ENCODE measurements around the gene NELL1.

Gene NELL1

DNA sequence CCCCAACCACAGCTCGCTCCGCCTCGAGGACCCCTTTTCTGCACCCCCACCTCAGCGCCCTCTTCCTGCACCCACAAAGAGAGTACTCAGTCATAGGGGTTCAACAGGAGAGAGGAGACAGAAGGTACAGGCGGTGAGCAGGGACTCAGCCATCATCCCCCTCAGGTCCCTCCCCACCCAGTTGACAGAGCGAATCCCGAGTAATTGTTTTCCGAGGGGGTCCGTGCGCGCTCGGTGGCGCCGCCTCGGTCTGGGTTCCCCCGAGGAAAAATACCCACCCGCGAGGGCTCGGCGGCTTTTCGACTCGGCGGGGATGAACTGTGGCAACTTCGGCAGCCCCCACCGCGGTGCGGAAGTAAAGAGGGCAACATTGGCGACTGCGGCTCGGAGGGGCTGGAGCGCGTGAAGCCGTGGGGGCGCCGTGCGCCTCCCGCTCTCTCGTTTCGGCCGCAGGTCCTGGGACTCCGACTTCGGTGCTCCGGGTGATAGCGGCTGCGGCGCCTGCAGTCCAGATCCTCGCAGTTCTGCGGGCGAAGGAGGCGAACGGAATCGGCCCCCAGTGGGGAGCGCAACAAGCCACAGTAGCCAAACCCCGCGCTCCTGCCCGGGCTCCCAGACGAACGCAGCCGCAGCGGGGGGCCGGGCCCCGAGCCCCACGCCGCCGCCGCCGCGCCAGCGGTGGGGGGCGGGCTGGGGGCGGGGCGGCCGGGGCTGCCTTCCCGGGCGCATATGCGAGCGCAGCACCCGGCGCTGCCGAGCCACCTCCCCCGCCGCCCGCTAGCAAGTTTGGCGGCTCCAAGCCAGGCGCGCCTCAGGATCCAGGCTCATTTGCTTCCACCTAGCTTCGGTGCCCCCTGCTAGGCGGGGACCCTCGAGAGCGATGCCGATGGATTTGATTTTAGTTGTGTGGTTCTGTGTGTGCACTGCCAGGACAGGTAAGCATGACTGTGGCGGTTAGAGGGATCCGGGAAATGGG lies at the start of gene NELL1:
TSS of gene NELL1 (plus strand) at position 743 of the 976 bp plus-strand sequence.
- no peak for DNase-seq

DNA sequence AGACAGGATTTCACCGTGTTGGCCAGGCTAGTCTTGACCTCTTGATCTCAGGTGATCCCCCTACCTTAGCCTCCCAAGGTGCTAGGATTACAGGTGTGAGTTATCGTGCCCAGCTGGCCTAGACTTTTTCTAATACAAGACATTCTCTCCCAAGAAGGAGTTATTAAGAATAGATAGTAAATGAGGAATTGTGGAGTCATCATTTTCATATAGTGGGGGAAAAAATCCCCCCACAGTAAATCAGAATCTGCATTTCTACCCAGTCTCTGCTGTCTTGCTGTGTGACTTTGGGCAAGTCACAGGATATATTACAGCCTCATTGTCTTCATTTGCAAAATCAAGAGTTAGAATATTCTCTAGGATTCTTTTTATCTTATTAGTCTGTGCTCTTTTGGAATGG lies 48.4 kb upstream of the NELL1 start:
- DNase-seq, result no peak

DNA sequence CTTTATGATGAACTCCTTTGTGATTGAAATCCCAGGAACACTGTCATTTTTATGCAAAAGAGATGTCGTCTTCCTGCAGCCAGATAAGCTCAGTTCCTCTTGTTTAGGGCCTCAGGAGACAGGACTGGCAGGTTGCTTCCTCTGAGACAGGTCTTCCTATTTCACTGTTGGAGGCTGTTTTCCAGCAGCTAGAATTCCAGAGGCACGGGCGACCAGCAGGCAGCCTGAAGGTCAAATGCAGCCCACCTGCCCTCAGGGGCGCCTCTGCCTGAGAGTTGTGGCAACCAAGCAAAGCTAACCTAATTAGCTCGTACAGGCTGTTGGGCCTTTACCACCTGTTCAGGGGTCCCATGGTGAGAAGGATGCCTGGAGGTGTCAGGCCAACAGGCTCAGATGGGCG lies 47.7 kb upstream of the NELL1 start:
- no peak for DNase-seq

DNA sequence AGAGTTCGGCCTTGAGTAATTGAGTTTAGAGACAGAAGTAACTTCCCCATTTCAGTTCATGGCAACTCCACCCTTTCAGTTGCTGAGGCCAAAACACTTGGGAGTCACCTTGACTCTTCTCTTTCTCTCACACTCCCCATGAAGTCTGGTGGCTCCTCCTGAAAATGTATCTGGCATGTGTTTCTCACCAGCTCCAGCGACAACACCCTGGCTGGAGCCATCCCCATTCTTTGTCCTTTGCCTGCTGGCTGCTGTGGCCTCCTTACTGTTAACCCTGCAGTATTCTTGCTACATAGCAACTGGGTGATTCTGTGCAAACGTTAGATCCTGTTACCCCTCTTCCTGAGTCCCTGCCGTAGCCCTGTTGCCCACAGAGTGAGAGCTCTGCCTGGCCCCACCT lies 46.1 kb upstream of the NELL1 start:
- no peak for DNase-seq

DNA sequence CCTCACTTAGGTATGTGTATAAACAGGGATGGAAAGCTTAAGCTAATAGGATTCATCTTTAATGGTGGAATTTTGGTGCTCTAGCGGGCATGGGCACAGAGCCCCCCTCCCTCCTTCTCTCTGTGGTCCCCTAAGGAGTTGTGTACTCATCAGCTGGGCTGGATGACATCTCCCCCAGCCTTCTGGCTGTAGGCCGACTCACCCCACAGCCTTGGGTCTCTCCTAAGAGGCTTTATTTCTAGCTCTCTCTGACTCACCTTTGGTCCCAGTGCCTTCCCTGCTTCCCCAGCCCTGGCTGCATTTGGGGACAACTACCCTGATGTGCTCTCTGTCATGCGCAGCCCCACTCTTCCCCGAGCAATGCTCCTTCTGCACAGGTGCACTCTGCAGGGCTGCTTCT lies 43.1 kb upstream of the NELL1 start:
- no peak for DNase-seq

DNA sequence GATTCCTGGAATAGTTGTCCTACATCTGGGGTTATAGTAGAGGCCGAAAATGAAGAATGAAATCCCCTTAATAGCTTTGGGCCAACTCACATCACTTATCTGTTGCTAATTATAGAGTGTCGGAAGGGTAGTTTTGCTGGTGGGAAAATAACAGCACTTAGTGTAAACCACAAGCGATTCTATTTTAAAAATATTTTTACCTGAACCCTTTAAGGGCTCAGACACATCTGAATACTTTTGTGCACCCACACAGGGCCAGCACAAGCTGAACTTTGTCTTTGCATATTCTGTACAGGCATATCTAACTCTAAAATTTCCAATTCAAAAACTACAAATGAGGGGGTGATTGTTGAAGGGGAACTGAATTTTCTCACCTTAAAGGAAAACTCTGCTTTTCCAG lies 42.4 kb upstream of the NELL1 start:
- no peak for DNase-seq

DNA sequence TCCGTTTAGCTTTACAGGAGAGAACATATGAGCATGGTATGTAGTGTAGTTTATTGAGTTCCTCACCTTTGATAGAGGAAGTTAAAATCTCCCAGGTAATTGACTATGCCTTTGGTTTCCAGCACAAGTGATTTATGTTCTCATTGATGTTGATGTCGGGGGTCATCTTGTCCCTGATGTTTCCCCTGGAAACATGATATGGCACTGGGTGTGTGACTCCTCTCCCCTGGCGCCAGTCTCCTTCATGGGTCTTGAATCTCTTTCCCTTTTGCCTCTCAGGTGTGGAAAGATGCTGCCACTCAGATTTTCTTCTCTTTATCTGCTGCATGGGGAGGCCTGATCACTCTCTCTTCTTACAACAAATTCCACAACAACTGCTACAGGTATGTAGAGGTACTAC lies 41.7 kb upstream of the NELL1 start:
- DNase-seq, result no peak

DNA sequence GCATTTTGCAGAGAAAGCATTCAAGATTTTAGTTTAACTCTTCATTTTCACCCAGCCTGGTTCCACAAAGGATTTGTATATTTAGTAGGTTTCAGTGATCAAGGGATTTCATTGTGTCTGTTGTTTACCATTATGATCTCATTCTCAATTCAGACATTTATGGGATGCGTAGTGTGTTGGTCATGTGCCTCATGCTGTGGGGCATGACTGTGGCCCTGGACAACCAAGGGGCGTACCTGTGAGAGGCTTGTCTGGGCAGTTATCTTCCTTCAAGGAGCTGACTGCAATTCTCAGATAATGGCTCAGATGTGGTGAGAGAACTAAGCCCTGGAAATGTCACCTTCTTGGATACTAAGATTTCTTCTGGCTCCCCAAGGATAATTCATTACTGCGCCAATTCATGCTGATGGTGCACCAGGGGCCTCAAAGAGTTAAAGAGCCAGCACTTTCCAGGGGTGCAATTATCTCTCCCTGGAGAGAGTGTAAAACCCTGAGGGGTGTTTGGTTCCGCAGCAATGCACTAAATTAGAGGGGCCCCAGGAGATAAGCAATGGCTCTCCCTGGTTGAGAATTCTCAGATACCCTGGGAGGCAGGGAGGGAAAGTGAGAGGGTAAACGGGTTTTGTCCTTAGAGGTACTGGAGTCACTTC lies 37.7 kb upstream of the NELL1 start:
- no peak for DNase-seq

DNA sequence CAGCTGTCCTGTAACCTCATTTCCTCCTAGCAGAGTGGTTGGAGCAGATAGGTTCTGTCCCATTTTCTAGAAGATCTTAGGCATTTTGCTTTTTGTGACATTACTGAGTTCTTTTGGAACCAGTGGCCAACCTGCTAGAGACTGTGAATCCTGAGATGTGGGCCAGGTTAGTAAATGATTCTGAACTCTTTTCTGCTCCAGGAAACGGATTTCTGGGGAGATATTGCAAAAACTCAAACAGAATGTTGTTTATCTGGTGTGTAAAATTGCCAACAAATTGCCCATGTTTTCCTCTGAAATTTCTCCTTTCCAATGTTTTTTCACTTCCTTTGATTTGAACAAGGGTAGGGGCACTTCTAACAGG lies 37.2 kb upstream of the NELL1 start:
- no peak for DNase-seq

DNA sequence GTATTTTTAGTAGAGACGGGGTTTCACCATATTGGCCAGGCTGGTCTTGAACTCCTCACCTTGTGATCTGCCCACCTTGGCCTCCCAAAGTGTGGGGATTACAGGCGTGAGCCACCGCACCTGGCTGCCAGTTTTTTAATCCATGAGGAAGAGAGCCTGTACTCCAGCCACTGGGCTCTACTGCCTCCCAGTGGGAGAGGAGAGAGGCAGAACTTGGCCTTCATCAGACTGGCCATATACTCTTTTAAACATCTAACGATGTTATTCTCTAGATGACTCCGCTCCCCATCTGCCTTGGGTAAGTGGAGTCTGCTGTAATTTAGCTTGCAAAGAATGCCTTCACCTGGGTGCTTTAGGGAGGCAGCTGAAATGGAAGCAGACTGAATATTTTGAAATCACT lies 35.3 kb upstream of the NELL1 start:
- no peak for DNase-seq

DNA sequence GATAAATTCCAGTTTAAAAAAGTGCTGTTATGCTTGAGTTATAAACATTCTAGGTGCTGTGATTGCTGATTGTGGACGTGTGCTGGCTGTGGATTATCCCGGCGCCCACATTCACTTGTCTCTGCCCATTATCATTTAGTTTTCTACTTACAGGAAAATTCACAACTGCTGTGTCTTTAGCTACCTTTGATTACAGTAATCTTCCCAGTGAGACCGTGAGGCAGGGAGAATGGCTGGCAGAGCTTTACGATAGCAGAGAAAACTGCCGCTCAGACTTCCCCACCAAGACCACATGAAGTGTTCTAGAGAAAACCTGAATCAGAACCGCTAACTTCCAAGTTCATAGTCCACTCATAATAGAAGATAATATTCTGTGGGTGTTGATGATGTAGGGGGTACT lies 34.6 kb upstream of the NELL1 start:
- DNase-seq, result no peak

DNA sequence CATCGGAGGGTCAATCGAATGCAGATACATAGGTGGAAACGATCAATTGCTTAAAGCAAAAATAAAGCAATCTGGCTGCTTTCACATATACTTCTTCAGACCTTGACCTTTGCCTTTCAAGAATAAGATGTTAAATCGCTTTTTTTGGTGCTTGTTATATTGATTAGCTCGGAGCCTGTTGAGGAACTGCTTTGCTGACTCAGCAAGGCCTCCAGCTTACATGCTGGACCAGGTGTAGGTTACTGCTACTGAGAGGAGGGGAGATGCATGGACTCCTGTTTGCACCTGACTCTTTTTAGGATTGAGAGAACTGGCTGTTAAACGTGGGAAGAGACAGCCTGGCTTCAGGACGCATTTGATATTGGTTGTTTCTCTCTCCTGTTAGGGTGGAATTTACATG lies 31.3 kb upstream of the NELL1 start:
- no peak for DNase-seq

DNA sequence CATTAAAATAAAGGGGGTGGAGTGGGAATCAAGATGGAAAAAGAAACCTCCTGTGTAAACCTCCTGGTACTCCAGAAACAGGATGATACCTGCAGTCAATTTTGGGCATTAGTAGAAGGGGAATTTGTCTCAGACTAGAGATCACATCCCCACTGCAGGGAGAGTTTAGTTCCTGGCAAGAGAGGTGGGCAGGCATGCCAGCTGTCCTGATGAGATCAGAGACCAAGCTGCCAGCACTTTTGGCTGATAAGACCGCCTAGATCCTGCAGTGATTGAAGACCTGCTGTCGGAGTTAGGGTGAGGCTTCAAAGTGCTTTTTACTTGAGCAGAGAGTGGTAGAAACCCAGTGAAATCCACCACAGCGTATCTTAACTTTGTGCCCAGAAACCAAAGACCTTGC lies 29.7 kb upstream of the NELL1 start:
- DNase-seq, result no peak

DNA sequence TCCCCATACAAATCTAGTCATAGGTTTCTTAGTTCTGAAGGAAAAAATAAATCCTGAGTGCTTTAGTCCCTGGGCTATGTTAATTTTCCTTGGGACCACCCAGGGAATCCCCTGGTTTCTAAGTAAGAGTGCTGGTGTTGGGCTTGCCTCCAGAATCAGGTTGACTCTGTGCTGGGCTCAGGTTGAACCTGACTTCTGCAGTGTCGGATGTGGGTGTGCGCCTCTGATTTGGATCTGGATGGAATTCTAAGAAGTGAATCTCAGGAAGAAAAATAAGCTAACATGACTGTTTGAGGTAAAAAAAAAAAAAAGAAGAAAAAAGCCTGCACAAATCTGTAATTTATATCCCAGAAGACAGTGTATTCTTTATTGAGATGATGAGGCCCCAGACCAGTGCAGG lies 29.0 kb upstream of the NELL1 start:
- DNase-seq, result no peak

DNA sequence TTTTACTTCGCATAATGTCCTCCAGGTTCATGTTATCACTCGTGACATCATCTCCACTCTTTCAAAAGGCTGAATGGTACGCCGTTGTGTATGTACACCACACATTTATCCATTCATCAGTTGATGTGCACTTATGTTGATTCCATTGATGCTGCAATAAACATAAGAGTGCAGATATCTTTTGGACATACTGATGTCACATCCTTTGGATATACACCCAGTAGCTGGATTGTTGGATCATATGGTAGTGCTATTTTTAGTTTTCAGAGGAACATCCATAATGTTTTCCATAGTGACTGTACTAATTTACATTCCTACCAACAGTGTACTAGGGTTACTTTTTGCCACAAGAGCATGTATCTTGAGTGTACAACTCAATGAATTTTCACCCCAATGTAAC lies 25.0 kb upstream of the NELL1 start:
- no peak for DNase-seq

DNA sequence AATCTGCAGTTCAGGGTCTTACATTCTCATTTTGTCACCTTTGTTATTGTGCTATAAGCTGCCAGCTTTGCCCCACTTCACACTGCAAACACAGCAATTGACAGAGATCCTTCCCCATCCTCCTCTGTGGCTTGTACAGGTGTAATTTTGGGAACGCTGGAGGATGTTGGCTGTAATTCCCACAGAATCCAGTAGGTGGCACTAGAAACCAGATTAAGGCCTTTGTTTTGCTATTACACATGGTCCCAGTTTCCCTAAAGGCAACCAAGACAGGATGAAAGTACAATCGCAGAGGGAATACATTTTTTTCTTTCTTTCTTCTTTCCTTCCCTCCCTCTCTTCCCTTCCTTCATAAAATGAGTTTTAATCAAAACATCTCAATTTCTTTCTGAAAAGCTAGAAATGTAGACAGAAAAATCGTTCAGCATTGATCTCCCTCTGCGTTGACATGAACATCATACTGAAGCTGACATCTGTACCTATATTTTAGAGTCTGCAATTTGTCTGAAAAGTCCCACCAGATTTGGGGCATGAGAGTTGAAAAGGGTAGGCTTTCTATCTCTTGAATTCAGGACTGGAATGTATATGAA lies 21.3 kb upstream of the NELL1 start:
- DNase-seq, result peak; percentile 55

DNA sequence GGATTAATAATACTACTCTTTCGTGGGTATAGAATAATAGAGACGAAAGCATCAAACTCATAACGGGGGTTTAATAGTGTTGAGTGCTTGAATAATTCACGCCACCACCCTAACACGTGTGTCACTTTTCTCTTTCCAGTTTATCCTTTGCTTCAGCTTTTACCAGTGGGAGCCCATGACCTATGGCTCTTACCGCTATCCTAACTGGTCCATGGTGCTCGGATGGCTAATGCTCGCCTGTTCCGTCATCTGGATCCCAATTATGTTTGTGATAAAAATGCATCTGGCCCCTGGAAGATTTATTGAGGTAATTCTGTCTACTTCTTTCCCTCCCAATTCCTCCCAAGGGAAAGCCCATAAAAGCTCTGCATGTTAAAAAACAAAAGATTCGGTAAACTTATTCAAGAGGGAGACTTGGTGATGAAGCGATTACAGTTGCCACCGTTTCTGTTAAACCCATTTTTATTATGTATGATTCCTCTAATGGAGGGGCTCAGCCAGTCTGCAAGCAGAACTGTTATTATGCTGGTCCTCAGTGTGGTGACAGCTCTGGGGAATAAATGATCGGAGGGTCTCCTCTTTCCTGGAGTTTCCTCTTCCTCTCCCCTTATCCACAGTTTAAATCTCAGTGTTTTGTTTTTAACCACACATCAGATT lies 17.1 kb upstream of the NELL1 start:
- DNase-seq, result no peak

DNA sequence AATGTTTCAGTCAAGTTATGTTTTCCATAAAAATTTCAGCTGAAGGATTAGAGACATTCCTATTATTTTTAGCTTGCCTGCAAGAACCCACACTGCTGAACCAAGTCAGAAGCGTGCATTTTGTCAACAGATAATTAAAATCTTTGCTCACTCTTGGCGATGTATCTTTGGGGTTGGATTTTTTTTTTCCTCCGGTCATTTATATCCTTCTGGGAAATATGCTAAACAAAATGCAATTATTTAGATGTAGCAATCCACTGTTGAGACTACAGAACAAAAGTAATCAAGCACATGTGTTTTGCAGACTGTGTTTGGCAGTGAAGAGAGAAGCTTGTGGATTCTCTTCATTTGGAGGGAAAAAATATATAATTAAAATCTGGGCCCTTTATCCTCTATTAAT lies 15.3 kb upstream of the NELL1 start:
- no peak for DNase-seq

DNA sequence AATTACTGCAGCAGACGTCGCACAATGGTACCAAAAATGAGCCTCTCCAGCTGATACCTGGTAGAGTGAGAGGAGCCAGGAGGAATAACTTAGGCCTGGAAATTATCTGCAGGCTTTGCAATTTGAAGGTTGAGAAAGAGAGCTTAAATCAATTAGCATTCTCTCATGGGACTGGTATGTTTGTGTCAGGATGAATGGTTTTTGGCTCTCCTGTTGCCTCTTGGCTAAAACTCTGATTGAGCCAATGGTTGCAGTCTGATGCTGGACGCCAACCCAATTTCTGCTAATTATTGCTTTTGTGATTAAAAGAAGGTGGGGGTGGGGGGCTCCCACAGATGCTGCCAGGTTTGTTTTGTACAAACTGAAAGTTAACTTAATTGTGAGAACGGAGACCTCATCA lies 12.5 kb upstream of the NELL1 start:
- DNase-seq, result no peak

DNA sequence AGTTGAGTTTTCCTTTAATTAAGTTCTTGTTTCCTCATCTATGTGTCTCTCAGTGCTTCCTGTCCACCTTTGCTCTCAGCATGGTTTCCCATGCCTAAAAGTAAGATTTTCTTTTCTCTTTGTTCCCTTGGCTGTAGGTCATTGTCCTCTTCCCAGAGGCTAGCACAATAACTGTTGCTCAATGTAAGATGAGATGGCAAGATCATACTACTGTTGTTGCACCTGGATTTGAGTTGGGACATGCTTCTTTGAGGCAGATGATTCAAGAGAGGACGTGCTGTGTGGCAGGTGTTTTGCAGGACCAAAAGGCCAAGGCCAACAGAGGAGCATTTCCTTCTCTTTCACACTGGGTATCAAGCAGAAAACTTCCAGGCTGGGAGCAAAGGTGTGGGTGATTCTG lies 11.3 kb upstream of the NELL1 start:
- DNase-seq, result no peak

DNA sequence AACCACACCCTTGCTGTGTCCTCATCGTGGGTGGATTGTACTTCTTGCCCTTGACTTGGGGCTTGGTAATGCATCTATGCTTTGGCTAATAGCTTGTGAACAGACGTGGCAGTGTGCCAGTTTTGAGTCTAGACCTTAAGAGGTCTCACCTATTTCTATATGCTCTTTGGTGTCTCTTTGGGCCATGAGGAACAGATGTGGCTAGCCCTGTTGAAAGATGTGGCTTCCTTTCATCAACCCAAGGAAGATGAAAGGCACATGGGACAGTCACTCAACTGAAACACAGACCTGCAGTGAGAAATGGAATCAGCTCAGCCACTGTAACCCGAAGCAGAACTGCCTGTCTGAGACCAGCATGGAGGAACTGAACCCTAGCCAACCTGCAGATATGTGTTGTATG lies 7.9 kb upstream of the NELL1 start:
- no peak for DNase-seq

DNA sequence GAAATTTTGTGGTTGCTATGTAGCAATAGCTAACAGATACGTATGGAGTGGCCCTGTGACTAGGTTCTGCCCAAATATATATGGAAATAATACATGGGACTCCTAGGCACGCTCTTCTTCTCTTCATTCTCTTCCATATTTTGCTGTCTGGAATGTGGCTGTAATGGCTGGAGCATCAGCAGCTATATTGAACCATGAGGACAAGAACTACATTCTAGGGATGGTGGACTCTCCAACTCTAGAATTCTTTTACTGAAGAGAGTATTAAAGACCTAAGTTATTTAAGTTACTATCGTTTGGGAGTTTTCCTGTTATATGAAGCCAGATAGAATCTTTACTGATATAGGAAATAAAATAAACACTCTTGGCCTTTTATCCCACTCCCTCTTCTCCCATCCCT lies 7.5 kb upstream of the NELL1 start:
- DNase-seq, result no peak

DNA sequence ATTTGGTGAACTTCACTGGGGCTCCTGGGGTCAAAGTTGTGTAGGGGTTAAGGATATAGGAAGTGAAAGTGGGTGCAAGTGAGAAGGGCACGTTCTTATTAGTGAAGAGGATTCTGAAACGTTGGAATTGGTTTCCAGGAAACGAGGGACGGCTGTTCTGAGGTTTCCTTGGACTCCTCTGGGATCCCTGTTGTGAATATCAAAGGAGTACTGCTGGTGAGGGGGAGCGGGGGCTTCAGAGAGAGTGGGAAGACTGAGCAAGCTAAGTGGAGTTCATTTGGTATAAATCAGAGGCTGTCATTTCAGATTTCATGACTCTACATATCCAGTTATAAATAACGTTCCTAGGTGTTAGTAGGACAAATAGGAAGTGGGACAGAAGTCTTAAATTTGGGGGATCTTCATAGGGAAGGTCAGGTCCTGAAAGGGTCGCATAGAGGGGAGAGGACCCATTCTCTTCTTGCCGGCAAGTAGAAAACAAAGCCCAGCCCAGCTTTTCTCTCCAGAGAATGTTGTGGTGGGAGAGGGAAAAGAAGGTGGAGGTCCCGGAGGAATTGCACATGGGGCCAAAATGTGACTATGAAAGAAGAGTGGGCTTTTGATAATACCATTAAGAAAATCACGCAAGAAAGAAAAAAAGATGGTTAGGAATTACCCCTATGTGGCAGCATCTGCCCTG lies 1.1 kb upstream of the NELL1 start:
- no peak for DNase-seq

Measured in suppressor macrophage treated with lipopolysaccharide for 4 hours (primary cell).